Left lung (tissue), 10 donors: Measurements from ENCODE around the gene KDELR3. TPM values are rescaled to one million over a fixed set of nuclear protein-coding genes. Genes with fewer than 3 reads are reported as not detected.

Source experiments
- ATAC-seq: fragments of 200-7000 bp; cut with Tn5 transposase; one replicate; pipeline ENCODE4 v1.9.1; 2020; ENCODE audit warnings: moderate library complexity
- DNase-seq, 4 donors: peaks; one replicate each; pipeline ENCODE4 v3.0.0-alpha.2; 2013 to 2020
- H3K27ac ChIP-seq, 2 donors: fragments of 200-600 bp; sonication (generic) in 1 of 2; one replicate each; pipeline versions ENCODE4 v1.5.0 to v1.8.0; 2020 to 2021
- H3K27me3 ChIP-seq, 2 donors: fragments of 200-600 bp; sonication (generic) in 1 of 2; one replicate each; pipeline versions ENCODE4 v1.5.0 to v1.8.0; 2020 to 2021
- H3K36me3 ChIP-seq, 2 donors: fragments of 200-600 bp; sonication (generic) in 1 of 2; one replicate each; pipeline versions ENCODE4 v1.5.0 to v1.8.0; 2020 to 2021
- H3K4me1 ChIP-seq, 2 donors: fragments of 200-600 bp; one replicate each; pipeline ENCODE4 v1.8.0; 2021
- H3K4me3 ChIP-seq, 2 donors: fragments of 200-600 bp; sonication (generic) in 1 of 2; one replicate each; pipeline versions ENCODE4 v1.5.0 to v1.8.0; 2020 to 2021; ENCODE audit warnings: mild to moderate bottlenecking in 1 of 2
- H3K9me3 ChIP-seq, 2 donors: fragments of 200-600 bp; sonication (generic) in 1 of 2; one replicate each; pipeline versions ENCODE4 v1.5.0 to v1.8.0; 2020 to 2021
- CTCF ChIP-seq, 2 donors: fragments of 200-600 bp; sonication (generic) in 1 of 2; IDR thresholded peaks; one replicate each; pipeline versions ENCODE4 v1.5.0 to v1.8.0; 2021; ENCODE audit warnings: antibody characterized with exemption in 2 of 2
- intact Hi-C, 2 donors: fragments of 100-400 bp; cut with DNase I; formaldehyde crosslinking; loops; one replicate each; pipeline versions ENCODE4 v1.11.2 to v1.14.2; 2022
- polyA plus RNA-seq, 6 donors: library from polyadenylated mRNA; unstranded; fragments of 120-200 nt; gene quantifications; one replicate each; pipeline ENCODE4 v1.2.1, GENCODE V29; 2013; ENCODE audit not compliant: insufficient read length in 6 of 6
- total RNA-seq, 2 donors: library from RNA; stranded (reverse); fragmentation: NEBNext Ultra II Directional; extraction: Animal tissue kit (Norgen Biotek cat#: 25700); gene quantifications; one replicate each; pipeline ENCODE4 v1.2.1, GENCODE V29; 2021
- donor health status: DM: no; HTN: yes; CAD: no.
- donor health status: DM: no; HTN: no; CAD: no.

KDELR3 gene
- total and polyA plus RNA-seq, 8 donors = 5.5 to 53.8 (median 7.7) TPM

GRCh38 chr22:38448945-38449745 lies 18.8 kb upstream of the KDELR3 start:
- Histone ChIP-seq H3K4me1 (no peaks in the 10 kb centered on the region), H3K4me3 (no peak overlapping the region), H3K27me3 (peaks cover 11 to 91% of the 10 kb centered on the region in 2 donors), H3K36me3 (no peaks in the 10 kb centered on the region), H3K9me3 (no peaks in the 10 kb centered on the region), H3K27ac (no peak overlapping the region)
- DNase-seq = no peak
- TF ChIP-seq CTCF (IDR thresholded peaks at IDR 0.05) = no peak
- no peak for ATAC-seq
- intact Hi-C loops = no loop called here

GRCh38 chr22:38449776-38450175 lies 18.1 kb upstream of the KDELR3 start:
- Histone ChIP-seq H3K27me3 (peaks cover 17 to 91% of the 10 kb centered on the region in 2 donors), H3K27ac (no peak overlapping the region), H3K4me3 (no peak overlapping the region), H3K4me1 (peaks cover 0 to 6% of the 10 kb centered on the region in 2 donors), H3K36me3 (no peaks in the 10 kb centered on the region), H3K9me3 (no peaks in the 10 kb centered on the region)
- ATAC-seq = no peak
- TF ChIP-seq CTCF (IDR thresholded peaks at IDR 0.05) = no peak
- no peak for DNase-seq
- intact Hi-C loops = no loop called here

GRCh38 chr22:38450234-38450797 lies 17.6 kb upstream of the KDELR3 start:
- Histone ChIP-seq H3K4me1 (peaks cover 0 to 9% of the 10 kb centered on the region in 2 donors), H3K27me3 (peaks cover 19 to 89% of the 10 kb centered on the region in 2 donors), H3K9me3 (no peaks in the 10 kb centered on the region), H3K4me3 (no peak overlapping the region), H3K27ac (no peak overlapping the region), H3K36me3 (no peaks in the 10 kb centered on the region)
- ATAC-seq (no peak), DNase-seq (peak in 1 of 4 donors; percentile 37)
- intact Hi-C loops = no loop called here
- no peak for TF ChIP-seq CTCF (IDR thresholded peaks at IDR 0.05)

GRCh38 chr22:38451404-38451803 lies 16.5 kb upstream of the KDELR3 start:
- Histone ChIP-seq H3K27me3 (peaks cover 30 to 89% of the 10 kb centered on the region in 2 donors), H3K27ac (no peak overlapping the region), H3K9me3 (no peaks in the 10 kb centered on the region), H3K36me3 (no peaks in the 10 kb centered on the region), H3K4me3 (no peak overlapping the region), H3K4me1 (peaks cover 0 to 16% of the 10 kb centered on the region in 2 donors)
- ATAC-seq = no peak
- intact Hi-C loops = no loop called here
- TF ChIP-seq CTCF (IDR thresholded peaks at IDR 0.05) = no peak
- DNase-seq = no peak

- peaks cover 0 to 16% of the 10 kb centered on the region in 2 donors for H3K4me1 ChIP-seq
- H3K36me3 ChIP-seq = no peaks in the 10 kb centered on the region
- intact Hi-C loops = no loop called here
- H3K9me3 ChIP-seq = no peaks in the 10 kb centered on the region
- H3K27me3 ChIP-seq = peaks cover 34 to 89% of the 10 kb centered on the region in 2 donors
- H3K4me3 ChIP-seq = no peak overlapping the region
- TF ChIP-seq CTCF (IDR thresholded peaks at IDR 0.05) = no peak
- no peak for DNase-seq
- no peak overlapping the region for H3K27ac ChIP-seq
- no peak for ATAC-seq
Measured at GRCh38 chr22:38451864-38452263, 16.0 kb upstream of the KDELR3 start.
